NT2/D1 (cell line): ENCODE measurements around the gene TSPEAR.
"Not testable (repeated sequence)": the region's sequence is repeated elsewhere in the genome, so short reads cannot be mapped to it uniquely, and the experiment has no call there.

ENCODE experiments used
- DNase-seq: peaks from one replicate; pipeline ENCODE4 v3.0.0-alpha.2; 2011; ENCODE audit warnings: low read depth, low spot score
- H3K27me3 ChIP-seq: 2 replicates; pipeline ENCODE4 v1.6.0; 2011; ENCODE audit warnings: mild to moderate bottlenecking; ENCODE audit not compliant: insufficient read length, insufficient read depth
- H3K36me3 ChIP-seq: 2 replicates; pipeline ENCODE4 v1.6.1; 2011; ENCODE audit warnings: mild to moderate bottlenecking, low read length, mixed read lengths; ENCODE audit not compliant: insufficient read depth, insufficient read length
- H3K4me1 ChIP-seq: 2 replicates; pipeline ENCODE4 v1.5.1; 2011; ENCODE audit not compliant: insufficient read depth, insufficient read length
- H3K4me3 ChIP-seq: 2 replicates; pipeline ENCODE4 v1.5.1; 2011; ENCODE audit warnings: low read depth; ENCODE audit not compliant: insufficient read length
- H3K9ac ChIP-seq: 2 replicates; pipeline ENCODE4 v1.6.0; 2011; ENCODE audit warnings: low read depth; ENCODE audit not compliant: insufficient read length
- H3K9me3 ChIP-seq: 2 replicates; pipeline ENCODE4 v1.5.1; 2011; ENCODE audit warnings: mild to moderate bottlenecking, low read length; ENCODE audit not compliant: insufficient read depth
- SUZ12 ChIP-seq: IDR thresholded peaks from 2 replicates; pipeline ENCODE4 v1.6.1; 2011; ENCODE audit not compliant: insufficient read length, insufficient read depth; ENCODE audit errors: extremely low read depth
- YY1 ChIP-seq: IDR thresholded peaks from 2 replicates; pipeline ENCODE4 v1.6.1; 2011; ENCODE audit not compliant: insufficient read length, insufficient read depth
- ZNF274 ChIP-seq: IDR thresholded peaks from 2 replicates; pipeline ENCODE4 v1.6.1; 2011; ENCODE audit warnings: mild to moderate bottlenecking, low read depth, low read length

Gene TSPEAR

DNA sequence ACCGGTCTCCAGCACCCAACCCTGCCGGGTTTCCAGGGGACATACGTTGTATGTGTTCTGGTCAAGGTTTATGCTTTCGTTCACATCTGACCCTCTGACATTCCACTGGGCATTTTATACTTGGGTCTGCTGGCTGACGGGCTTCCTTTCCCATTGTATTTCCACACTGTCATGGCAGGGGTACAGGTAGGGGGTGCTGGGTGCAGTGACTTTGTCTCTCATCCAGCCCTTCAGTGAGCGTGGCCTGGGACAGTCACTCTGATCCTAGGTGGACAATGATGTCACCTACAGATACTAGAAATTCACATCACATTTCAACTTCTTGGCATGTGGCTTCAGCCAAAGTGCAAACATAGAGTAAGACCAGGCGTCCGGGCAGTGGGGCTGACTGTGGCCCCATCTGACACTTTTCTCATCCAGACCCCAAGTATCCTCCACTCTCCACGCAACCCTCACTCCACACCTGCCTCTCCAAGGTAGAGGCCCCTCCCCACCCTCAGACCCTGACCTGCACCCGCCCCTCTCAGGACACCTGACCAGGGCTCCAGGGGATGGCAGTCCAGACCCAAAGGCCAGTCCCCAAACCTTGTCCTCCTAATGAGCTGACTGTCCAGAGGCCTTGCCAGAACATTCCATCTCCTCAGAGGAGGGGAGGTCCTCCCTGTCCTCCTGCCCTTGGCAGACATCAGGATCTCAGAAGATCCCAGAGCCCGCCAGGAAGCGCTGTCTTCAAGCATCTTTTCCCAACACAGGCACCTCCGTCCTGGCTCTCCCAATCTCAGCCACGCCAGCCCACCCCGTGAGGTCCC is 75.0 kb downstream of the TSPEAR start:
- H3K9ac ChIP-seq, result no peak overlapping the region
- H3K9me3 ChIP-seq, result peaks cover 24% of the 10 kb centered on the region
- no peaks in the 10 kb centered on the region for H3K27me3 ChIP-seq
- TF ChIP-seq ZNF274 (no peak), YY1 (no peak), SUZ12 (no peak)
- H3K4me1 ChIP-seq, result peaks cover 4% of the 10 kb centered on the region
- DNase-seq, result no peak
- no peaks in the 10 kb centered on the region for H3K36me3 ChIP-seq
- no peak overlapping the region for H3K4me3 ChIP-seq

- Histone ChIP-seq H3K9me3 (peaks cover 14% of the 10 kb centered on the region; the same call in 1 of the 2 replicates), H3K27me3 (no peaks in the 10 kb centered on the region), H3K4me3 (no peak overlapping the region), H3K4me1 (peaks cover 10% of the 10 kb centered on the region), H3K9ac (no peak overlapping the region), H3K36me3 (no peaks in the 10 kb centered on the region)
- no peak for TF ChIP-seq ZNF274
- DNase-seq, result no peak
Observed at GRCh38 chr21:44632067-44632466, 79.3 kb downstream of the TSPEAR start.

- no peak overlapping the region for H3K4me3 ChIP-seq
- peaks cover 18% of the 10 kb centered on the region for H3K9me3 ChIP-seq
- H3K27me3 ChIP-seq, result no peaks in the 10 kb centered on the region
- H3K4me1 ChIP-seq, result peaks cover 12% of the 10 kb centered on the region
- no peaks in the 10 kb centered on the region for H3K36me3 ChIP-seq
- no peak for DNase-seq
- H3K9ac ChIP-seq, result no peak overlapping the region
- TF ChIP-seq SUZ12 (no peak), ZNF274 (no peak), YY1 (no peak)
Observed at GRCh38 chr21:44630440-44630839, 80.9 kb downstream of the TSPEAR start.

DNA sequence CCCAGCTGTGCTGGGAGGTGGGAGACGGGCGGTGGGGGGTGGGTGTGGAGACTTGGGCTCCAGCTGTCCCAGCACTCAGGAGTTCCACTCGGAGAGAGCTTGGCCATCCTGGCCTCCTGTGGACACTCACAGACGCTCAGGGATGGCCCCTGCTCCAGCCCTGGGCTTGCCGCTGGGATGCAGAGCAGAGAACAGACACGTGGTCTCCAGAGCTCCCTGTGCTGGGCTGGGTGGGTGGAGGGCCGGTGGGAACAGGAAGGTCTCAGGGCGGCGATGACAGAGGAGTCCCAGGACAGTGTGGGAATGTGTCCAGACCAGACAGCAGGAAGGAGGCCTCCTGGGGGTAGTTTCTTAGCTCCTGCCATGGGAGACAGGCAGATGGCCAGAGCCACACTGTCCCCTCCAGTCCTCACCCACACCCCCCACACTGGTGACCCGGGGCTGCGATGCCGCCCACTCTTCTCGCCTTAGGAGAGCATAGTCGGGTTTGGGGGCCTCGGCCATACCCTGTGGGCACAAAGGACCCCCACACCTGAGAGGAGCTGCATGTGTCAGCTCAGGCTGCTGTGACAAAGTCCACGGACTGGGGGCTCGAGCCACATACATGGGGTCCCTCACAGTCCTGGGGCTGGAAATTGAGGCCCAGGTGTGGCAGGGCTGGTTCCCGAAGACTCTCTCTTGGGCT is 82.5 kb downstream of the TSPEAR start:
- no peak for DNase-seq
- Histone ChIP-seq H3K9ac (peak overlapping the region; percentile 12), H3K27me3 (no peaks in the 10 kb centered on the region), H3K9me3 (peaks cover 33% of the 10 kb centered on the region), H3K36me3 (no peaks in the 10 kb centered on the region), H3K4me1 (peaks cover 12% of the 10 kb centered on the region), H3K4me3 (no peak overlapping the region)
- TF ChIP-seq YY1 (no peak), ZNF274 (no peak), SUZ12 (no peak)

DNA sequence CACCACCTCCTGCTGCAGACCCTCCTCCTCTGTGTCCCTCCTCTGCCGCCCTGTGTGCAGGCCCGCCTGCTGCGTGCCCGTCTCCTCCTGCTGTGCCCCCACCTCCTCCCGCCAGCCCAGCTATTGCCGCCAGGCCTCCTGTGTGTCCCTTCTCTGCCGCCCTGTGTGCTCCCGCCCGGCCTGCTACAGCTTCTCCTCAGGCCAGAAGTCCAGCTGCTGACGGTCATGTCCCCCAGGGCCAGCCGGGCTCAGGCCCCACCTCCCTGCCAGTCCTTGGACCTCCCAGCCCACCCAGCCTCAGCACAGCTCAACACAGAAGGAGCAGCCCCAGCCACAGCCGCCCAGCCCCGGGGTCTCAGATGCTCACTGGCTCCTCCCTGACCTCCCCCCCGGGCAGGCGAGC is 83.5 kb downstream of the TSPEAR start:
- DNase-seq, H3K27me3 ChIP-seq: not testable (repeated sequence)
- peaks cover 40% of the 10 kb centered on the region for H3K9me3 ChIP-seq

GRCh38 chr21:44627181-44627822 is 84.1 kb downstream of the TSPEAR start:
- H3K4me3 ChIP-seq, H3K9ac ChIP-seq, DNase-seq, H3K27me3 ChIP-seq, H3K36me3 ChIP-seq: not testable (repeated sequence)
- Histone ChIP-seq H3K4me1 (peaks cover 12% of the 10 kb centered on the region), H3K9me3 (peaks cover 40% of the 10 kb centered on the region)

More for the DNA sequence above, 83.5 kb downstream of the TSPEAR start:
- H3K9ac ChIP-seq, H3K36me3 ChIP-seq, H3K4me3 ChIP-seq: not testable (repeated sequence)
- peaks cover 12% of the 10 kb centered on the region for H3K4me1 ChIP-seq

DNA sequence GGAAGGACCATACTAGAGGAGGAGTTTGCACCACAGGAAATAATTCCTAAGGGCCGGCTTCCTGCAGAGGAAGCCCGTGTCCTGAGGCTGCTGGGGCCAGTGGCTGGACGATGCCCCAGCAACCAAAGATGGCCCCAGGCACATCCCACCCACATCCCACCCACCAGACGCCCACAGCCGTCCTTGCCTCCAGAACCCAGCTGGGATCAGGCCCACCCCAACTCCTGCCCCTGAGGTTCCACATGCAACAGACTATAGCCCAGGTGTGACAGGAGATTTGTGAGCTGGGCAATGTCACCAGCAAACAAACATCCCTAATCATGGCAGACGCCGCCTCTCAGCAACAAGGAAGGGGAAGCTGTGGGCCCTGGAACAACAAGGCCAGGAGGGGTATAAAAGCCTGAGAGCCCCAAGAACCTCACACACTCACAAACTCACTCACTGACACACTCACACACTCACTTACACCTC is 84.7 kb downstream of the TSPEAR start, which contains the start of gene KRTAP10-9:
Gene KRTAP10-9 (plus strand): TSS at position 421 of the 471 bp plus-strand sequence. CDS start 79 bp downstream, outside the sequence.
- H3K9ac ChIP-seq, result peak within 1 kb of the TSS; percentile 25
- peaks cover 12% of the 10 kb centered on the region for H3K4me1 ChIP-seq
- TF ChIP-seq YY1, result no peak
- TF ChIP-seq ZNF274, result no peak
- no peak for TF ChIP-seq SUZ12
- H3K9me3 ChIP-seq, result peaks cover 42% of the 10 kb centered on the region
- no peaks in the 10 kb centered on the region for H3K36me3 ChIP-seq
- no peak within 1 kb of the TSS for H3K4me3 ChIP-seq
- DNase-seq, result no peak
- H3K27me3 ChIP-seq, result no peaks in the 10 kb centered on the region
